ENCODE results near the gene BTNL9. TPM values are rescaled to one million over a fixed set of nuclear protein-coding genes. Genes with fewer than 3 reads are reported as not detected.
A peak's percentile ranks its signal among the peaks of the same experiment; 100 is the strongest.

BTNL9 gene
- total and polyA plus RNA-seq, 9 of the 15 experiments (the other 6 are each of a cell fraction or from before 2014, with no cell fraction given), result 3.7 to 86.7 (median 29.4) TPM

DNA sequence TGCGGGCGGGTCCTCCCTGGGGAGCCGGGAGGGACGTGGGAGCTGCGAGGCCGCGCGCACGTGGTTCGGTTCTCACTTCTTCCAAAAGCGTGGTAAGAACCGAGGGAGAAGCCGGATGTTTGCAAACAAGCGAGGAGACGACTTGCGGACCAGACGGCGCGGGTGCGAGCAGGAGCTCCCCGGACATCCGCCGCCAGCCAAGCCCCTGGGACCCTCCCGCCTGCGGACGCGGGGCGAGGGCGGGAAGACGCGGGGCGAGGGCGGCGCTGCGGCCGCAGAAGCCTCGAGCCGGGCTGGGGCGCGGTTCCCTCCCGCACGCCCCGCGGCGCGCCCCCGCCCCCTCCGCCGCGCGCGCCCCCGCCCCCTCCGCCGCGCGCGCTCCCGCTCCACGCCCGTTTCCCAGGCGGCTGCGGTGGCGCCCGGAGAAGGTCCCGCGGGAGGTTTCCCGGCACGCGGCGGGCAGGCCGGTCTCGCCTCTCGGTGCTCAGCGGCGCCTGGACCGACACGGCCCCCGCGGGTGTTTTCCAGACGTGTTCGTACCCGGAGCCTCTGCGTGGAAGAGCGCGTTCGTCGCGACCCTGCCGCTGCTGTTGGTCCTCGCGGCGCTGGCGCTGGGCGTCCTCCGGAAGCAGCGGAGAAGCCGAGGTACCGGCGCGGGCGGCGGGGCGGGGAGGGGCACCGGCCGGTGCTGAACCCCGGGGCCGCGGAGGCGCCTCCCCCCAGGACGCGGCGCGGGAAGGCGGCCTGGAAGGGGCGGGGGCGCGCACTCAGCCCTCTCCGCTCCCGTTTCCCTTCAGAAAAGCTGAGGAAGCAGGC is 12.8 kb downstream of the BTNL9 start (continued):
- TF ChIP-seq STAG1 (CRISPR knock-in tag; IDR thresholded peaks at IDR 0.05; ENCODE audit: borderline replicate concordance) (0 out of 2 replicates have a peak, but pooled peaks have one; percentile 8), DMBX1 (CRISPR knock-in tag; IDR thresholded peaks at IDR 0.05; ENCODE audit: borderline replicate concordance) (peak; percentile 91), NFATC3 (IDR thresholded peaks at IDR 0.05) (no peak), E2F3 (CRISPR knock-in tag; IDR thresholded peaks at IDR 0.05) (peak; percentile 89), DACH1 (IDR thresholded peaks at IDR 0.05; ENCODE audit: partially characterized antibody) (no peak), FOXK2 (conservative IDR thresholded peaks at IDR 0.05 in 1 of 2, IDR thresholded peaks at IDR 0.05 in 1 of 2; ENCODE audit: low read depth in 2 of 2) (no peak), ATF1 (CRISPR knock-in tag; IDR thresholded peaks at IDR 0.05) (no peak), ATF1 (tag; IDR thresholded peaks at IDR 0.05) (peak; percentile 54; the same call in 1 of the 2 replicates), BDP1 (IDR thresholded peaks at IDR 0.05; ENCODE audit: insufficient read depth, insufficient read length) (no peak), NFE2L1 (tag; IDR thresholded peaks at IDR 0.05; ENCODE audit: borderline replicate concordance, low read depth) (no peak), SAFB (IDR thresholded peaks at IDR 0.05; ENCODE audit: borderline replicate concordance, low read depth, low read length) (peak; percentile 69), SETDB1 (IDR thresholded peaks at IDR 0.05; ENCODE audit: low read length) (no peak), MAZ (CRISPR knock-in tag; conservative IDR thresholded peaks at IDR 0.05 in 1 of 2, IDR thresholded peaks at IDR 0.05 in 1 of 2) (peak in 1 of 2 experiments; percentile 61; a peak in 3 of 4 replicates), TEAD1 (CRISPR knock-in tag; IDR thresholded peaks at IDR 0.05) (peak; percentile 33 to 59; a peak in 2 of 4 replicates), HSF4 (CRISPR knock-in tag; IDR thresholded peaks at IDR 0.05; ENCODE audit: borderline replicate concordance) (peak; percentile 67; the same call in 1 of the 2 replicates), POLR2G (IDR thresholded peaks at IDR 0.05; ENCODE audit: low read depth, low read length) (peak; percentile 81), NR2C1 (IDR thresholded peaks at IDR 0.05) (no peak), NR2C1 (tag; IDR thresholded peaks at IDR 0.05) (no peak)
- TF ChIP-seq, protein P1, sequence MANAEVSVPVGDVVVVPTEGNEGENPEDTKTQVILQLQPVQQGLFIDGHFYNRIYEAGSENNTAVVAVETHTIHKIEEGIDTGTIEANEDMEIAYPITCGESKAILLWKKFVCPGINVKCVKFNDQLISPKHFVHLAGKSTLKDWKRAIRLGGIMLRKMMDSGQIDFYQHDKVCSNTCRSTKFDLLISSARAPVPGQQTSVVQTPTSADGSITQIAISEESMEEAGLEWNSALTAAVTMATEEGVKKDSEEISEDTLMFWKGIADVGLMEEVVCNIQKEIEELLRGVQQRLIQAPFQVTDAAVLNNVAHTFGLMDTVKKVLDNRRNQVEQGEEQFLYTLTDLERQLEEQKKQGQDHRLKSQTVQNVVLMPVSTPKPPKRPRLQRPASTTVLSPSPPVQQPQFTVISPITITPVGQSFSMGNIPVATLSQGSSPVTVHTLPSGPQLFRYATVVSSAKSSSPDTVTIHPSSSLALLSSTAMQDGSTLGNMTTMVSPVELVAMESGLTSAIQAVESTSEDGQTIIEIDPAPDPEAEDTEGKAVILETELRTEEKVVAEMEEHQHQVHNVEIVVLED (CRISPR knock-in tag; IDR thresholded peaks at IDR 0.05), result peak; percentile 56
- TF ChIP-seq, protein P2, sequence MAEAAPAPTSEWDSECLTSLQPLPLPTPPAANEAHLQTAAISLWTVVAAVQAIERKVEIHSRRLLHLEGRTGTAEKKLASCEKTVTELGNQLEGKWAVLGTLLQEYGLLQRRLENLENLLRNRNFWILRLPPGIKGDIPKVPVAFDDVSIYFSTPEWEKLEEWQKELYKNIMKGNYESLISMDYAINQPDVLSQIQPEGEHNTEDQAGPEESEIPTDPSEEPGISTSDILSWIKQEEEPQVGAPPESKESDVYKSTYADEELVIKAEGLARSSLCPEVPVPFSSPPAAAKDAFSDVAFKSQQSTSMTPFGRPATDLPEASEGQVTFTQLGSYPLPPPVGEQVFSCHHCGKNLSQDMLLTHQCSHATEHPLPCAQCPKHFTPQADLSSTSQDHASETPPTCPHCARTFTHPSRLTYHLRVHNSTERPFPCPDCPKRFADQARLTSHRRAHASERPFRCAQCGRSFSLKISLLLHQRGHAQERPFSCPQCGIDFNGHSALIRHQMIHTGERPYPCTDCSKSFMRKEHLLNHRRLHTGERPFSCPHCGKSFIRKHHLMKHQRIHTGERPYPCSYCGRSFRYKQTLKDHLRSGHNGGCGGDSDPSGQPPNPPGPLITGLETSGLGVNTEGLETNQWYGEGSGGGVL (CRISPR knock-in tag; IDR thresholded peaks at IDR 0.05), result no peak
- TF ChIP-seq, protein P3, sequence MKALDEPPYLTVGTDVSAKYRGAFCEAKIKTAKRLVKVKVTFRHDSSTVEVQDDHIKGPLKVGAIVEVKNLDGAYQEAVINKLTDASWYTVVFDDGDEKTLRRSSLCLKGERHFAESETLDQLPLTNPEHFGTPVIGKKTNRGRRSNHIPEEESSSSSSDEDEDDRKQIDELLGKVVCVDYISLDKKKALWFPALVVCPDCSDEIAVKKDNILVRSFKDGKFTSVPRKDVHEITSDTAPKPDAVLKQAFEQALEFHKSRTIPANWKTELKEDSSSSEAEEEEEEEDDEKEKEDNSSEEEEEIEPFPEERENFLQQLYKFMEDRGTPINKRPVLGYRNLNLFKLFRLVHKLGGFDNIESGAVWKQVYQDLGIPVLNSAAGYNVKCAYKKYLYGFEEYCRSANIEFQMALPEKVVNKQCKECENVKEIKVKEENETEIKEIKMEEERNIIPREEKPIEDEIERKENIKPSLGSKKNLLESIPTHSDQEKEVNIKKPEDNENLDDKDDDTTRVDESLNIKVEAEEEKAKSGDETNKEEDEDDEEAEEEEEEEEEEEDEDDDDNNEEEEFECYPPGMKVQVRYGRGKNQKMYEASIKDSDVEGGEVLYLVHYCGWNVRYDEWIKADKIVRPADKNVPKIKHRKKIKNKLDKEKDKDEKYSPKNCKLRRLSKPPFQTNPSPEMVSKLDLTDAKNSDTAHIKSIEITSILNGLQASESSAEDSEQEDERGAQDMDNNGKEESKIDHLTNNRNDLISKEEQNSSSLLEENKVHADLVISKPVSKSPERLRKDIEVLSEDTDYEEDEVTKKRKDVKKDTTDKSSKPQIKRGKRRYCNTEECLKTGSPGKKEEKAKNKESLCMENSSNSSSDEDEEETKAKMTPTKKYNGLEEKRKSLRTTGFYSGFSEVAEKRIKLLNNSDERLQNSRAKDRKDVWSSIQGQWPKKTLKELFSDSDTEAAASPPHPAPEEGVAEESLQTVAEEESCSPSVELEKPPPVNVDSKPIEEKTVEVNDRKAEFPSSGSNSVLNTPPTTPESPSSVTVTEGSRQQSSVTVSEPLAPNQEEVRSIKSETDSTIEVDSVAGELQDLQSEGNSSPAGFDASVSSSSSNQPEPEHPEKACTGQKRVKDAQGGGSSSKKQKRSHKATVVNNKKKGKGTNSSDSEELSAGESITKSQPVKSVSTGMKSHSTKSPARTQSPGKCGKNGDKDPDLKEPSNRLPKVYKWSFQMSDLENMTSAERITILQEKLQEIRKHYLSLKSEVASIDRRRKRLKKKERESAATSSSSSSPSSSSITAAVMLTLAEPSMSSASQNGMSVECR (CRISPR knock-in tag; IDR thresholded peaks at IDR 0.05), result peak; percentile 40
